ENCODE results near the gene TP53INP2. TPM values are rescaled to one million over a fixed set of nuclear protein-coding genes. Genes with fewer than 3 reads are reported as not detected.

TP53INP2 gene
- total RNA-seq, 2 donors from 2014 or later, result 59.5 to 66.0 TPM

DNA sequence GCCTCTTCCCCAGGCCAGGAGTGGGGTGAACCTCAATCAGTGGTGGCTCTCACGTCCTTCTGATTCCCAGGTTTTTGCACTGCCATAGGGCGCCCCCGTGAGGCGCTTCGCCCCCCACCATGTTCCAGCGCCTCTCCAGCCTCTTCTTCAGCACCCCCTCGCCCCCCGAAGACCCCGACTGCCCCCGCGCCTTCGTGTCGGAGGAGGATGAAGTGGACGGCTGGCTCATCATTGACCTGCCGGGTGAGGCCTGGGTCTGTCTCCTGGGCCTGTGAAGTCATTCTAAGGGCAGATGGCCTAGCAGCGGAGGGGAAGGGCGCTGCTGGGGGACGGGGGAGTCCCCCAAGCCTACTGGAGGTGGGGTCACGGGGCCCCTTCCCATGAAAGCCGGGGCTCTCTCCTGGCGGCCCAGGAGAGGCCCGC, 4.5 kb downstream of the TP53INP2 start:
- Histone ChIP-seq H3K27ac (peak overlapping the region; percentile 100), H3K4me3 (peak overlapping the region; percentile 48 to 66), H3K36me3 (peaks cover 32% of the 10 kb centered on the region), H3K9me3 (no peaks in the 10 kb centered on the region), H3K27me3 (no peaks in the 10 kb centered on the region), H3K4me1 (peaks cover 0 to 71% of the 10 kb centered on the region in 2 donors)
- DNase-seq (ENCODE audit: low spot score), result peak; percentile 67
- peak; percentile 20 to 72 for TF ChIP-seq CTCF (IDR thresholded peaks at IDR 0.05)

DNA sequence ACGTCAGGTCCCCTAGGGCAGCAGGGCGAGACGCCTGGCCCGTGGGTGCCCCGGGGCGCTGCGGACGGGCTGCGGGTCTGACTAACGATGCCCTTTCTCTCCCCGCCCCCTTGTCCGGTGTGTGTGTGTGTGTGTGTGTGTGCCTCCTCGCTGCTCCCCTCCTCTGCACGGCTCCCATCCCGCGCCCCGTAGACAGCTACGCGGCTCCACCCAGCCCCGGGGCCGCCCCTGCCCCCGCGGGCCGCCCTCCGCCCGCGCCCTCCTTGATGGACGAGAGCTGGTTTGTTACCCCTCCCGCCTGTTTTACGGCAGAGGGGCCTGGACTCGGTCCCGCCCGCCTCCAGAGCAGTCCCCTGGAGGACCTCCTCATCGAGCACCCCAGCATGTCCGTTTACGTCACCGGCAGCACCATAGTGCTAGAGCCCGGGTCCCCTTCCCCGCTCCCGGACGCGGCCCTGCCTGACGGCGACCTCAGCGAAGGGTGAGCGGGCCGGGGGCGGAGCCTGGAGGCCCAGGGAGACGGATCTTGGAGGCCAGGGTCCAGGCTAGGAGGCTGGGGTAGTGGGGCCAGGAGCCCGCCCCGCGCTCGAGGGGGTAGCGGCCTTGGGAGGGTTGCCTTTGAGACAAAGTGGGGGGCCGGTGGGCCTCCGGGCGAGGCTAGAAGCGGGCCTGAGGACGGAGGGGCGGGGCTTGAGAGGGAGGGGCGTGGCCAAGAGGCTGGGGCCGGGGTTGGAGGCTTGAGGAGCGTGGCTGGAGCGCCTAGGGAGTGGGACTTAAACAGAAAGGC, 5.1 kb downstream of the TP53INP2 start:
- TF ChIP-seq CTCF (IDR thresholded peaks at IDR 0.05), result no peak
- Histone ChIP-seq H3K27me3 (no peaks in the 10 kb centered on the region), H3K4me3 (peak overlapping the region; percentile 48 to 66), H3K36me3 (peaks cover 36% of the 10 kb centered on the region), H3K9me3 (no peaks in the 10 kb centered on the region), H3K27ac (peak overlapping the region; percentile 100), H3K4me1 (peaks cover 0 to 75% of the 10 kb centered on the region in 2 donors)
- peak; percentile 82 for DNase-seq (ENCODE audit: low spot score)

DNA sequence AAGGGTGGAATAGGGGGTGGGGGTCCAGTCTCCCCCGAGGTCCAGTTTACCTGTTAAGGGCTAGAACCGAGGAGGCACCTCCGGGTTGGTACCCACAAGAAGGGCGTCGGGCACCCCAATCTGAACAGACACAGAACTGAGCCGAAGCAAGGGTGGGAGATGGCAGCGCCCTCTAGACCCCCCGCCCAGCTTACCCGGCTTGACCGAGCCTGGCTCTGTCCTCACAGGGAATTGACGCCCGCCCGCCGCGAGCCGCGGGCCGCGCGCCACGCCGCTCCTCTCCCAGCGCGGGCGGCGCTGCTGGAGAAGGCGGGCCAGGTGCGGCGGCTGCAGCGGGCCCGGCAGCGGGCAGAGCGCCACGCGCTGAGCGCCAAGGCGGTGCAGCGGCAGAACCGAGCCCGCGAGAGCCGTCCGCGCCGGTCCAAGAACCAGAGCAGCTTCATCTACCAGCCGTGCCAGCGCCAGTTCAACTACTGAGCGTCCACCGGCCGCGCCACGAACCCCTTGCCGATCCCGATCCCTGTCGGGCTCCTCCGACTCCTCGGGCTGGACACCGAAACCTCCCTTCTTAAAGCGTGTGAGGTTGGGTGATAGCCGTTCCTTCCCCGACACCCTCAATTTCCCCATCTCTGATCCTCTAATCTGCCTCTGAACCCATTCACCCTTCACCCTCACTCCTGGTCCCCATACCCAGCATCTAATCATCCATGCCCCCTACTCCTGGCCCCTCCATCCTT, 5.9 kb downstream of the TP53INP2 start:
- Histone ChIP-seq H3K36me3 (peaks cover 44% of the 10 kb centered on the region), H3K9me3 (no peaks in the 10 kb centered on the region), H3K4me3 (peak overlapping the region; percentile 48 to 66), H3K27me3 (no peaks in the 10 kb centered on the region), H3K4me1 (peaks cover 0 to 73% of the 10 kb centered on the region in 2 donors), H3K27ac (peak overlapping the region; percentile 100)
- no peak for TF ChIP-seq CTCF (IDR thresholded peaks at IDR 0.05)
- DNase-seq (ENCODE audit: low spot score), result peak; percentile 67

- no peaks in the 10 kb centered on the region for H3K9me3 ChIP-seq
- H3K4me3 ChIP-seq, result no peak overlapping the region
- TF ChIP-seq CTCF (IDR thresholded peaks at IDR 0.05), result no peak
- DNase-seq (ENCODE audit: low spot score), result no peak
- H3K27me3 ChIP-seq, result no peaks in the 10 kb centered on the region
- H3K4me1 ChIP-seq, result peaks cover 0 to 68% of the 10 kb centered on the region in 2 donors
- peak overlapping the region; percentile 100 for H3K27ac ChIP-seq
- peaks cover 47% of the 10 kb centered on the region for H3K36me3 ChIP-seq
These were observed 6.4 kb downstream of the TP53INP2 start for GRCh38 chr20:34710568-34710839.

DNA sequence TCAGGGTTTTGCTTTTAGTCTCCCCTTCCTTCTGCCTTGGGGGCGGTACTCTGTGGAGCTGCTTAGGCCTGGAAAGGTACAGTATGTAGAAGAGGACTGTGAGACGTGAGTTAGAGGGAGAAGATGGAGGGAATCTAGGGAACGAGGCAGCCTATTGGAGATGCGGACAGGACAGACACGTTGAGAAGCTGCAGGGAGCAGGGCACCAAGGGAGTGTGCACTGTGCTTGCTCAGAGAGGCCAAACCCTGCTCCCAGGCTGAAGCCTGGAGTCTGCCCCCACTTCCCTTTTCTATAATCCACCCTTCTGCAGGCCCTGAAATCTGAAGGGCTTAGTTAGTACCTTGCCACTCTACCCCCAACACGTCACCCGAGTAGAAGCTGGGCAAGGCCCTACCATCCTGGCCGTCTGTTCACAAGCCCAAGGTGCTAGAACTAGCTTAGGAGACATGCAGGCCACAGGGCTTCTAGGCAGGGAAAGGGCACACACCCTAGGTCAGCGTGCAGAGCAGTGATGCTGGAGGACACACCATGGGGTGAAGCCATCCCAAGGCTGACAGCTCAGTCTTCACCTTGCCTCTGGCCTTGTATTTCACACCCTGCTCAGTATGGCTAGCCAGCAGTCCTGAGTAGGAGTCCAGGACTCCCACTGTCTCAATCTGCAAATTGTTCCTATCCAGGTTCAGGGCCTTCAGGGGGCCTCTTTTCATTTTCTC, 6.9 kb downstream of the TP53INP2 start:
- no peak for TF ChIP-seq CTCF (IDR thresholded peaks at IDR 0.05)

More for the DNA sequence above, 6.9 kb downstream of the TP53INP2 start:
- Histone ChIP-seq H3K9me3 (no peaks in the 10 kb centered on the region), H3K27ac (peak overlapping the region; percentile 100), H3K4me1 (peaks cover 0 to 63% of the 10 kb centered on the region in 2 donors), H3K36me3 (peaks cover 51% of the 10 kb centered on the region), H3K4me3 (no peak overlapping the region), H3K27me3 (no peaks in the 10 kb centered on the region)
- no peak for DNase-seq (ENCODE audit: low spot score)

Data from right atrium auricular region (tissue), 2 donors.